Measurements from ENCODE around the gene F5.

GRCh38 chr1:169565335-169566271, 20.7 kb downstream of the F5 start:
- TF ChIP-seq, protein P1, sequence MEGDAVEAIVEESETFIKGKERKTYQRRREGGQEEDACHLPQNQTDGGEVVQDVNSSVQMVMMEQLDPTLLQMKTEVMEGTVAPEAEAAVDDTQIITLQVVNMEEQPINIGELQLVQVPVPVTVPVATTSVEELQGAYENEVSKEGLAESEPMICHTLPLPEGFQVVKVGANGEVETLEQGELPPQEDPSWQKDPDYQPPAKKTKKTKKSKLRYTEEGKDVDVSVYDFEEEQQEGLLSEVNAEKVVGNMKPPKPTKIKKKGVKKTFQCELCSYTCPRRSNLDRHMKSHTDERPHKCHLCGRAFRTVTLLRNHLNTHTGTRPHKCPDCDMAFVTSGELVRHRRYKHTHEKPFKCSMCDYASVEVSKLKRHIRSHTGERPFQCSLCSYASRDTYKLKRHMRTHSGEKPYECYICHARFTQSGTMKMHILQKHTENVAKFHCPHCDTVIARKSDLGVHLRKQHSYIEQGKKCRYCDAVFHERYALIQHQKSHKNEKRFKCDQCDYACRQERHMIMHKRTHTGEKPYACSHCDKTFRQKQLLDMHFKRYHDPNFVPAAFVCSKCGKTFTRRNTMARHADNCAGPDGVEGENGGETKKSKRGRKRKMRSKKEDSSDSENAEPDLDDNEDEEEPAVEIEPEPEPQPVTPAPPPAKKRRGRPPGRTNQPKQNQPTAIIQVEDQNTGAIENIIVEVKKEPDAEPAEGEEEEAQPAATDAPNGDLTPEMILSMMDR (IDR thresholded peaks at IDR 0.05) = no peak
- TF ChIP-seq EZH2 (IDR thresholded peaks at IDR 0.05; ENCODE audit: borderline replicate concordance, insufficient read depth, low read depth, low read length, poor library complexity, severe bottlenecking) = no peak
